ENCODE results near the gene RUNX3. TPM values are rescaled to one million over a fixed set of nuclear protein-coding genes. Genes with fewer than 3 reads are reported as not detected.

The RUNX3 gene
- total RNA-seq, 4 donors from 2014 or later: 0.27 to 2.8 (median 0.77) TPM

DNA sequence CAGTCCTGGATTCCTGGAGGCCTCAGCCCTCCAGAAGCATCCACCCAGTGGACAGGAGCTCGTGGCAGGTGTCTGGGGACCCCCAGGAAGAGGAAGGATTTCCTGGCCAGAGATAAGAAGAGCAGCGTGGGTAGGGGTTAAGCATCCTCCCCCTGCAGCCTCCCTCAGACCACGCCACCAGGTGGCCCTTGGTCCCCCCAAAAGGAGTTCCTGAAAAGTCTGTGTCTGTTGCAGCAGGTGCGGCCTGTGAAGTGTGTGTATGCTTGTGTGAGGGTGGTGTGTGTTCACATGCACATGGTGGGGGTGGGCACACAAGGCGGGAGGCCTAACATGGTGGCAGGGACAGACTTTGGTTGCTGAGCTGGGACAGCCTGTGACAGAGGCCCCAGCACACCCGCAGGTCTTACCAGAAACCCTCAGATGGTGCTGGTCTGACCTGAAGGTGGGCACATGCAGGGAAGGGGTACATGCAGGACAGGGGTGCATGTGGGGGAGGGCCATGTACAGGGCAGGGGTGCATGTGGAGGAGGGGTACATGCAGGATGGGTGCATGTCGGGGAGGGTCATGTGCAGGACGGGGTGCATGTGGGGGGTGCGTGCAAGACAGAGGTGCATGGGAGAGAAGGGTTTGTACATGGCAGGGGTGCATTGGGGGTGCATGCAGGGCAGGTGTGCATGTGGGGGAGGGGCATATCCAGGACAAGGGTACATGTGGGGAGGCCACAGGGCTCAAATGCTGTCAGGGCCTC lies 18.2 kb upstream of the RUNX3 start:
- TF ChIP-seq POLR2A (IDR thresholded peaks at IDR 0.05): no peak
- no peak for TF ChIP-seq CTCF (IDR thresholded peaks at IDR 0.05)
- H3K27me3 ChIP-seq: no peaks in the 10 kb centered on the region
- 77 to 88% methylated on average over 9 of the region's 9 CpGs for WGBS, 2 donors
- no peaks in the 10 kb centered on the region for H3K4me1 ChIP-seq
- H3K27ac ChIP-seq: no peak overlapping the region
- H3K9me3 ChIP-seq: no peaks in the 10 kb centered on the region
- intact Hi-C loops (cut with DNase I): no loop called here
- DNase-seq: no peak
- H3K36me3 ChIP-seq: no peaks in the 10 kb centered on the region
- H3K4me3 ChIP-seq (replicated peaks in 1 of 3): no peak overlapping the region

DNA sequence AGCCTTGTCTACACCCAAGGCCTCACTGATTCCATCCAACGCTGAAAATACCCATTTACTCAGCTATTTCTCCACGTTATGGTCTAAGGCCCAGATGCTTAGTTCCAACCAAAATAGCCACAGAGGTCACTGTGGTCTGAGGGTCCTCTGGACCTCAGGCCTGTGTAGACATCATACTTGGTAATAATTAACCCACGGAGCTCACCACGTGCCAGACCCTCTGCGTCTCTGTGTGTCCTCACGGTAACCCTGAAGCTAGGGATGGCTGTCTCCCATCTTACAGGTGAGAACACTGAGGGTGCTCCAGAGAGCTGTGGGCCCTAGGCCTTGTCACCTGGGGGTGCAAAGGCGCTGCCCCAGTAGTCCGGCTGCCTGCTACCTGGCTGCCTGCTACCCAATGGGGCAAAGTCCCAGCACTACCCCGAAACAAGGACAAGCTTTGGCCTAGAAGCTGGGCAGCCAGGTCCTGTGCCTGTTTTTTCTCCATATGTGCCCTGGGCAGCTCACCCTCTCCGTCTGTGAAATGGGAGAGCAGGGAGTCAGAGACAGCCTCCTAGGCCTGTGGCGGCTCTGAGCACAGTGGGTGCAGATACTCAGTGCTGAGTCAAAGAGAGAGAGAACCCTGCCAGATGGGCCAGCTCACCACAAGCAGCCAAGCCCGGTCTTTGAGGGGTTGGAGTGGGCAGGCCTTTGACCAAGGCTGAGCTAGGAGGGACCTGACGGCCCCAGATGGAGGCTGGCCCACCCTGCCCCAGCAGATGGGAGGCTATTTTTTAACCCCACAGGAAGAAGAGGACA lies 17.0 kb upstream of the RUNX3 start:
- Histone ChIP-seq H3K9me3 (no peaks in the 10 kb centered on the region), H3K36me3 (no peaks in the 10 kb centered on the region), H3K4me1 (no peaks in the 10 kb centered on the region), H3K4me3 (replicated peaks in 1 of 3) (no peak overlapping the region), H3K27me3 (no peaks in the 10 kb centered on the region), H3K27ac (no peak overlapping the region)
- TF ChIP-seq CTCF (IDR thresholded peaks at IDR 0.05) (no peak), POLR2A (IDR thresholded peaks at IDR 0.05) (no peak)
- intact Hi-C loops (cut with DNase I): no loop called here
- 85 to 90% methylated on average over 9 to 11 of the region's 13 CpGs for WGBS, 2 donors
- DNase-seq: no peak

GRCh38 chr1:24945354-24946326 lies 15.6 kb upstream of the RUNX3 start:
- no peaks in the 10 kb centered on the region for H3K4me1 ChIP-seq
- H3K36me3 ChIP-seq: no peaks in the 10 kb centered on the region
- DNase-seq: no peak
- 90% methylated on average over 10 of the region's 10 CpGs for WGBS, 2 donors
- TF ChIP-seq CTCF (IDR thresholded peaks at IDR 0.05) (no peak), POLR2A (IDR thresholded peaks at IDR 0.05) (no peak)
- no peak overlapping the region for H3K27ac ChIP-seq
- H3K9me3 ChIP-seq: no peaks in the 10 kb centered on the region
- intact Hi-C loops (cut with DNase I): no loop called here
- H3K27me3 ChIP-seq: no peaks in the 10 kb centered on the region
- H3K4me3 ChIP-seq (replicated peaks in 1 of 3): no peak overlapping the region

GRCh38 chr1:24944318-24944717 lies 14.2 kb upstream of the RUNX3 start:
- intact Hi-C loops (cut with DNase I): no loop called here
- no peak for DNase-seq
- TF ChIP-seq CTCF (IDR thresholded peaks at IDR 0.05): no peak
- TF ChIP-seq POLR2A (IDR thresholded peaks at IDR 0.05): no peak
- no peaks in the 10 kb centered on the region for H3K36me3 ChIP-seq
- 94 to 95% methylated on average over 3 of the region's 3 CpGs for WGBS, 2 donors
- no peaks in the 10 kb centered on the region for H3K9me3 ChIP-seq
- no peaks in the 10 kb centered on the region for H3K4me1 ChIP-seq
- no peaks in the 10 kb centered on the region for H3K27me3 ChIP-seq
- no peak overlapping the region for H3K4me3 ChIP-seq (replicated peaks in 1 of 3)
- no peak overlapping the region for H3K27ac ChIP-seq

All from thyroid gland (tissue), 4 donors.